CD4-positive, alpha-beta T cell (primary cell): ENCODE results near the gene SMIM1. TPM values are rescaled to one million over a fixed set of nuclear protein-coding genes. Genes with fewer than 3 reads are reported as not detected.

ENCODE experiments used
- ATAC-seq: fragments of 200-7000 bp; cut with Tn5 transposase; one replicate; pipeline ENCODE4 v1.10.0; 2022; ENCODE audit warnings: mild to moderate bottlenecking; ENCODE audit not compliant: poor library complexity
- CTCF ChIA-PET: fragments of 350-600 bp; sonication (Branson Sonifier 250); formaldehyde crosslinking; loops from one replicate; lab custom pipeline; 2021; ENCODE audit warnings: antibody characterized with exemption, inconsistent platforms; lab: Charles Lee
- POLR2A ChIA-PET: fragments of 350-600 bp; sonication (Branson Sonifier 250); formaldehyde crosslinking; loops from one replicate; lab custom pipeline; 2021; ENCODE audit warnings: antibody characterized with exemption, inconsistent platforms; lab: Charles Lee
- DNase-seq, 14 experiments: peaks; one replicate each; pipeline ENCODE4 v3.0.0-alpha.2; 2013 to 2020; ENCODE audit warnings: mixed read lengths in 2 of 14
- H3K27ac ChIP-seq, 2 donors: one replicate each; pipeline versions ENCODE4 v1.5.1 to v1.7.0; 2013; ENCODE audit warnings: low read length in 2 of 2, low read depth in 1 of 2, mild to moderate bottlenecking in 1 of 2
- H3K27me3 ChIP-seq, 2 experiments: 1 replicate in 1 of 2; 2 replicates in 1 of 2; pipeline versions ENCODE4 v1.6.1 to v1.7.0; 2013; ENCODE audit warnings: low read length in 2 of 2, control low read depth in 1 of 2, mild to moderate bottlenecking in 1 of 2, moderate library complexity in 1 of 2; ENCODE audit not compliant: insufficient read depth in 2 of 2, control insufficient read depth in 1 of 2
- H3K36me3 ChIP-seq: one replicate; pipeline ENCODE4 v1.6.1; 2013; ENCODE audit warnings: low read length, control low read depth; ENCODE audit not compliant: insufficient read depth
- H3K4me1 ChIP-seq: one replicate; pipeline ENCODE4 v1.6.1; 2013; ENCODE audit warnings: low read length, control low read depth; ENCODE audit not compliant: insufficient read depth
- H3K4me3 ChIP-seq: one replicate; pipeline ENCODE4 v1.5.1; 2013; ENCODE audit warnings: mild to moderate bottlenecking, low read length, moderate library complexity
- H3K9me3 ChIP-seq, 2 experiments: 1 replicate in 1 of 2; 2 replicates in 1 of 2; pipeline versions ENCODE4 v1.6.1 to v1.7.0; 2013; ENCODE audit warnings: low read length in 2 of 2, mild to moderate bottlenecking in 2 of 2, control low read depth in 1 of 2, moderate library complexity in 1 of 2; ENCODE audit not compliant: control insufficient read depth in 1 of 2, insufficient read depth in 1 of 2
- H3K27ac Mint-ChIP-seq: one replicate; pipeline ENCODE4 v1.8.0; 2020; ENCODE audit warnings: mixed read lengths
- H3K27me3 Mint-ChIP-seq: one replicate; pipeline ENCODE4 v1.8.0; 2021; ENCODE audit warnings: mixed read lengths
- H3K36me3 Mint-ChIP-seq: one replicate; pipeline ENCODE4 v1.8.0; 2021; ENCODE audit warnings: low read depth, mixed read lengths
- H3K4me1 Mint-ChIP-seq: one replicate; pipeline ENCODE4 v1.8.0; 2021; ENCODE audit warnings: low read depth, mixed read lengths
- H3K4me3 Mint-ChIP-seq: one replicate; pipeline ENCODE4 v1.8.0; 2020; ENCODE audit warnings: mild to moderate bottlenecking, mixed read lengths
- H3K9me3 Mint-ChIP-seq: one replicate; pipeline ENCODE4 v1.8.0; 2020; ENCODE audit warnings: mixed read lengths
- intact Hi-C, 2 experiments: fragments of 100-400 bp; cut with DNase I in 1 of 2; cut with micrococcal nuclease in 1 of 2; formaldehyde crosslinking; loops; one replicate each; pipeline versions ENCODE4 v1.15.1 to v1.9.0; 2023 to 2025; cut with DNase I, micrococcal nuclease
- total RNA-seq, 174 experiments: library from RNA in 2 of 174; stranded (reverse) in 2 of 174; gene quantifications; one replicate each; pipeline ENCODE4 v1.2.3 and lab custom pipeline; 2021 to 2026
- TF ChIP-seq, protein P1 (sequence below): fragments of 200-600 bp; IDR thresholded peaks from one replicate; pipeline ENCODE4 v1.8.0; 2022; ENCODE audit warnings: antibody characterized with exemption, mild to moderate bottlenecking

SMIM1 gene
- total RNA-seq, 2 experiments from 2014 or later, result 1.8 to 2.6 TPM

DNA sequence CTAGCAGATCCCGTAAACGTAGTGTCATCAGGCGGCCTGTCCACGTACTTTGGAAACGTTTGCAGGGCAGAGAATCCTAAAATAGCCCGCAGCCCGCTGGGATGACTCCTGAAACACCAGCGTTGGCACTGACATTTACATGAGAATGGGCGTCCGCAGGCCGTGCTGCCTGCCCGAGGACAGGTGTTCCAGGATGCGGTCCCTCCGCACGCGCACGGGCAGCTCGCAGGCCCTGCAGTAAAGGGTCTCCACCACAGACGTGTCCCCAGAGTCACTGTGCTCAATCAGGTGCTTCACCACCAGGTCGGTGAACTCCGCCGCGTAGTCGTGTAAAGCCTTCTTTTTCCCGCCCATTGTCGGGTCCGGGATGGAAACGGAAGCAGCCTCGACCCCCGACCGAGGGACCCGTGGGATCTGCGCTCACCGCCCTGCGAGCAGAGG lies 26.1 kb upstream of the SMIM1 start:
- H3K27ac ChIP-seq, result peak overlapping the region; percentile 26 to 29
- ChIA-PET CTCF (no interaction called here), POLR2A (no interaction called here)
- TF ChIP-seq, protein P1, sequence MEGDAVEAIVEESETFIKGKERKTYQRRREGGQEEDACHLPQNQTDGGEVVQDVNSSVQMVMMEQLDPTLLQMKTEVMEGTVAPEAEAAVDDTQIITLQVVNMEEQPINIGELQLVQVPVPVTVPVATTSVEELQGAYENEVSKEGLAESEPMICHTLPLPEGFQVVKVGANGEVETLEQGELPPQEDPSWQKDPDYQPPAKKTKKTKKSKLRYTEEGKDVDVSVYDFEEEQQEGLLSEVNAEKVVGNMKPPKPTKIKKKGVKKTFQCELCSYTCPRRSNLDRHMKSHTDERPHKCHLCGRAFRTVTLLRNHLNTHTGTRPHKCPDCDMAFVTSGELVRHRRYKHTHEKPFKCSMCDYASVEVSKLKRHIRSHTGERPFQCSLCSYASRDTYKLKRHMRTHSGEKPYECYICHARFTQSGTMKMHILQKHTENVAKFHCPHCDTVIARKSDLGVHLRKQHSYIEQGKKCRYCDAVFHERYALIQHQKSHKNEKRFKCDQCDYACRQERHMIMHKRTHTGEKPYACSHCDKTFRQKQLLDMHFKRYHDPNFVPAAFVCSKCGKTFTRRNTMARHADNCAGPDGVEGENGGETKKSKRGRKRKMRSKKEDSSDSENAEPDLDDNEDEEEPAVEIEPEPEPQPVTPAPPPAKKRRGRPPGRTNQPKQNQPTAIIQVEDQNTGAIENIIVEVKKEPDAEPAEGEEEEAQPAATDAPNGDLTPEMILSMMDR, result no peak
- H3K36me3 Mint-ChIP-seq, result peaks cover 20% of the 10 kb centered on the region
- peak in 1 of 14 experiments; percentile 26 for DNase-seq
- no peaks in the 10 kb centered on the region for H3K27me3 Mint-ChIP-seq
- peak overlapping the region; percentile 65 for H3K27ac Mint-ChIP-seq
- peaks cover 29% of the 10 kb centered on the region for H3K4me1 ChIP-seq
- H3K9me3 ChIP-seq, result peaks cover 0 to 8% of the 10 kb centered on the region in 2 experiments
- H3K36me3 ChIP-seq, result peaks cover 11% of the 10 kb centered on the region
- peak overlapping the region; percentile 57 for H3K4me3 ChIP-seq
- peak overlapping the region; percentile 79 for H3K4me3 Mint-ChIP-seq
- H3K27me3 ChIP-seq, result no peaks in the 10 kb centered on the region
- peaks cover 34% of the 10 kb centered on the region for H3K4me1 Mint-ChIP-seq
- intact Hi-C loops, result loop anchor here in 1 of 2 experiments (2.0 kb wide), 2 partner anchors 26 to 98 kb away; partner anchors contain the start of gene SMIM1
- no peaks in the 10 kb centered on the region for H3K9me3 Mint-ChIP-seq
- ATAC-seq, result no peak

DNA sequence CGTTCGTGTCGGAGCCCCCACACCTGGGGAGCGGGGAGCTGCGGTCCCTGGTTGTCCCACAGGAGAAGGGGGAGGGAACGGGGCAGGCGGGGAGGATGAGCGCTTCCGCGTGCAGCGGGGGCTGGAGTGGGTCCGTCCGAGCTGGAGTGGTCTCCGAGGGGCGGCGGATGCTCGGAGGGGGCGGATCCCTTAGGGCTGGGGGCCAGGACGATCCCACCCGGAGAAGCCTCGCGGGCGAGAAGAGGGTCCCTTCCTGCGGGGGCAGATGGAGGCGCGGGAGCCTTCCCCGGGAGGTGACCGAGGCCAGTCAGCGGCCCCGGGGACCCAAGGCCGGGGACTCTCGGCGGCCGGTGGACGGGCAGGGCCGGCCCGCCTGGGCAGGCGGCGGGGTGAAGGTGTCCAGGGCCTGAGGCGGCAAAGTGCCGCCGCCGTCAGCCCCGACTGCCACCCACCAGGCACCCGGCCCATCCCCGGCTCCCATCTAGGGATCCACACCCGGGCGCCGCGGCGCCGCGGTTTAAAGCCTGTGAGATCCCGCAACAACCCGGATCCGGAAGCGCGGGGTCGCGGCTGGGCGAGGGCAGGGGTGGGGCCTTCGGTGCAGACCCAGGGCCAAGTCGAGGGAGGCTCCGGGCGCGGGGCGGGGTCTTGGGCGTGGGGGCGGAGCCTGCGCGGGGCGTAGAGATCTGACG lies 25.6 kb upstream of the SMIM1 start:
- Mint-ChIP-seq H3K27me3 (no peaks in the 10 kb centered on the region), H3K36me3 (peaks cover 15% of the 10 kb centered on the region), H3K9me3 (no peaks in the 10 kb centered on the region), H3K27ac (peak overlapping the region; percentile 65), H3K4me1 (peaks cover 34% of the 10 kb centered on the region), H3K4me3 (peak overlapping the region; percentile 79)
- Histone ChIP-seq H3K4me3 (peak overlapping the region; percentile 57), H3K27ac (peak overlapping the region; percentile 26 to 29), H3K27me3 (no peaks in the 10 kb centered on the region), H3K36me3 (peaks cover 9% of the 10 kb centered on the region), H3K4me1 (peaks cover 29% of the 10 kb centered on the region), H3K9me3 (peaks cover 0 to 8% of the 10 kb centered on the region in 2 experiments)
- peak; percentile 76 to 94 (median 88) for DNase-seq
- TF ChIP-seq, protein P1, result no peak
- intact Hi-C loops, result loop anchor here in 1 of 2 experiments (1.0 to 2.0 kb wide), 3 partner anchors 26 to 98 kb away; partner anchors contain the start of genes LRRC47 and SMIM1
- POLR2A ChIA-PET, result no interaction called here
- CTCF ChIA-PET, result no interaction called here
- peak; percentile 98 for ATAC-seq

DNA sequence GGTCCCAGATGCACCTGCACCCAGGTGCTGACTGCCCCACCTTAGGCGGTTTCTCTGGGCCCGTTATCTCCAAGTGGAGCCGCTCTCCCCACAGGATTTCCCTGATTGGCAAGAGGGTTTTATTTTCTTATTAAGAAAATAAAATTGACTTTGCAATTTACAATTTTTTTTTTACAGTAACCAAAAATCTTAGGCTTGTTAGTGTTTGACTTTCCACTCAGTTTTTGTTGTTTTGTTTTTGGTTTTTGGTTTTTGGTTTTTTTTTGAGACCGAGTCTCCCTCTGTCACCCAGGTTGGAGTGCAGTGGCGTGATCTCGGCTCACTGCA lies 25.1 kb upstream of the SMIM1 start:
- intact Hi-C loops, result loop anchor here in 1 of 2 experiments (1.0 to 2.0 kb wide), 3 partner anchors 25 to 99 kb away; partner anchors contain the start of genes LRRC47 and SMIM1
- CTCF ChIA-PET, result no interaction called here
- POLR2A ChIA-PET, result interaction anchor here (1.2 kb wide), 1 partner anchor 49 kb away, joined by 4 read pairs; the partner anchor contains the start of gene LRRC47

More for the DNA sequence above, 25.1 kb upstream of the SMIM1 start:
- Histone ChIP-seq H3K4me3 (peak overlapping the region; percentile 57), H3K9me3 (peaks cover 0 to 8% of the 10 kb centered on the region in 2 experiments), H3K27ac (no peak overlapping the region), H3K4me1 (peaks cover 29% of the 10 kb centered on the region), H3K36me3 (peaks cover 4% of the 10 kb centered on the region), H3K27me3 (no peaks in the 10 kb centered on the region)
- peaks cover 12% of the 10 kb centered on the region for H3K36me3 Mint-ChIP-seq
- peak overlapping the region; percentile 72 for H3K4me3 Mint-ChIP-seq
- DNase-seq (no peak), ATAC-seq (no peak)
- H3K27me3 Mint-ChIP-seq, result no peaks in the 10 kb centered on the region
- H3K4me1 Mint-ChIP-seq, result peaks cover 34% of the 10 kb centered on the region
- H3K9me3 Mint-ChIP-seq, result no peaks in the 10 kb centered on the region
- H3K27ac Mint-ChIP-seq, result no peak overlapping the region
- TF ChIP-seq, protein P1, result no peak
